Dermis blood vessel endothelial cell (primary cell): ENCODE data around the gene FTHL17. TPM values are rescaled to one million over a fixed set of nuclear protein-coding genes. Genes with fewer than 3 reads are reported as not detected.

Source experiments
- DNase-seq: peaks from one replicate; pipeline ENCODE4 v3.0.0; 2010
- total RNA-seq: library from RNA; depleted of rRNA; stranded (reverse); fragments of >200 nt; gene quantifications from 2 replicates; pipeline ENCODE4 v1.2.3, GENCODE V29; 2014

Gene FTHL17
- total RNA-seq, 1 donor from 2014 or later: not detected

- peak; percentile 63 for DNase-seq
These were observed 34.9 kb downstream of the FTHL17 start for GRCh38 chrX:31036895-31037294.

DNA sequence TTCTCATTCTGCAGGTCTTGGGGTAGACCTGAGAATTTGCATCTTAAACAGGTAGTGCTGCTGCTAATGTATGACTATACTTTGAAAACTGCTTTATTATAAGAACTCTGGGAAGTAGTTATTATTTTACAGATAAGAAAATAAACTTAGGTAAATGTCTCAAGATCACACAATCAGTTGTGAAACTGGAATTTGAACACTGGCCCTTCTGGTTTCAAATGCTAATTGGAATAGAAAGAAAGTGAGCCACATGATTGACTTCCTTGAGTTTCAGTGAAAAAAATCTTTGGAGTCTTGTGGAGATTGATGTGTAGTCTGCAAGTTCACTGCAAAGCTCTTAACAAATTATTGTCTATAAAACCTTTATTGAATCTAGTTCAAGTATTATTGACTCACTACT, 44.5 kb downstream of the FTHL17 start:
- DNase-seq: no peak

- DNase-seq: no peak
These were observed 47.0 kb downstream of the FTHL17 start for GRCh38 chrX:31024866-31025265.

- DNase-seq: no peak
These were observed 50.3 kb downstream of the FTHL17 start for GRCh38 chrX:31021537-31021936.

Other genes starting within 250 kb of the FTHL17 start
- 10.3 and 11.2 TPM in 2 replicates for gene TAB3, start 182.8 kb downstream of the FTHL17 start, total RNA-seq